Activated CD4-positive, alpha-beta T cell treated with anti-CD3 and anti-CD28 coated beads, Interleukin-2, amount 50 U/mL, for 48 hours (primary cell): Measurements from ENCODE around the gene PRKCZ.

Experiments used
- DNase-seq, 2 experiments: peaks; one replicate each; pipeline ENCODE4 v3.0.0-alpha.2; 2020

PRKCZ gene

DNA sequence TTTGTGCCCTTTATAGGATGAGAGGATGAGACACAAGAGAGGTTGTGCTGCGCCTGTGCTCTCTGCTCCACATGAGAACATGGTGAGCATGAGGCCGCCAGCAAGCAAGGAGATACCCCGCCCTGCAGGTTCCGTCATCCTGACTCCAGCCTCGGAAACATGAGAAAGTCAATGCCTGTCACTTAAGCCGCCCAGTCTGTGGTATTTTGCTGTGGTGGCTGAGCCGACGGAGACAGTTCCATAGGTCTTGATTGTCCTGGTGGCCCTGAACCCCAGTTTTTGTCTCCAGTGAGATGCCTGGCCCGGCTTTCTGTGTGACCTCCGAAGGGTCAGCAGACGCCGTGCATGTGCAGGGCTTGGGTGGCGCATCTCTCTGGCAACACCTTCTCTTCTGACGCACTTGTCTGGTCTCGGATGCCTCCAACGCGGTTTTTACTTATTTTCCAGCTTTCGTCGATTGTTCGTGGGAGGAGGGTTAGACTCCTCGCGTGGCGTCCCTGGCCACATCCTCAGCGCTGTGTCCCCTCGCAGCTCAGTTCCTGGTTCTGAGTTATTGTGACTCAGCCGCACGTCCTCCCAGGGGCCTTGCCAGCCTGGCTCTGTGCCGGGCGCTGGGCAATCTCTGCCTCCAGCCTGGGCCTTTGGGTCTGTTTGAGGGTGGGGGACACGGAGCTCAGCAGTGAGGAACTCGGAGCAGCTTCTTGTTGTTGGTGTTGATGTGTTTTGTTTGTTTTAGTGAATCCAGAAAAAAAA lies 74.4 kb downstream of the PRKCZ start:
- no peak for DNase-seq

DNA sequence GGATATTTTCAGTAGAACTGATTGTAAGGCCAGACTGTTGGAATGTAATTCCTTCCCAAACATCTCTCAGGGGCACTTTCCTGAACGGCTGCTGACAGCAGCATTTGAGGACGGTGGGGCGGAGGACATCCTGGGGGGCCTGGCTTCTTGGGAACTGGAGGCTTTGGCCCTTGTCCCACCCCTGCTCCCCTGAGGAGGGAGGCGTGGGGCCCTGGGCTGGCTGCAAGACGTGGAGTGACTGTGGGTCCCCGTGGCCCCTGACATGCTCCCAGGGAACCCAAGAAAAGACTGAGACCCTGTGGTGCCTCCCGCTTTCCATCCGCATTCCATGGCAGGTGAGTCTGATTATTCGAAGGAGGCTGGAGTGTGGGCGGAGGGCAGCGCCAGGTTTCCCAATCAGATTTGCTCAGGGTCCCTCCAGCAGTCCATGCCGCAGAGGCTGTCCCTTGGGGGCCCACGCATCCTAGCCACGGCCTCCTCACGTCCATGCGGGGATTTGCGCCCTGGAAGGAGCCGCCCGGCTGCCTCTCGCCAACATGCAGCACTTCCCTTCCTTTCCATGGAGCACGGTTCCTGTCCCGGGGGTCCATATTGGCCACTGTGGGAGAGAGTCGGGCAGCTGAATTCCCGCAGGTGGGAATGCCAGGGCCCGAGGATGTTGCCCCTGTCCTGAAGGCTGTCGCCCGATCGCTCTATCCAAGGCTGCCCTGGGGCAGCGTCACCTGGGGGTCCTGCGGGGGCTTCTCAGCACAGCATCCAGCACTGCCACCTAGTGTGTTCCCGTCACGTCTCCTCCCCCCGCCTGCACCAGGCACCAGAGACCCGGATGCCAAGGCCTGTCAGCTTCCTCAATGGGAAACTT lies 75.4 kb downstream of the PRKCZ start:
- DNase-seq: no peak

DNA sequence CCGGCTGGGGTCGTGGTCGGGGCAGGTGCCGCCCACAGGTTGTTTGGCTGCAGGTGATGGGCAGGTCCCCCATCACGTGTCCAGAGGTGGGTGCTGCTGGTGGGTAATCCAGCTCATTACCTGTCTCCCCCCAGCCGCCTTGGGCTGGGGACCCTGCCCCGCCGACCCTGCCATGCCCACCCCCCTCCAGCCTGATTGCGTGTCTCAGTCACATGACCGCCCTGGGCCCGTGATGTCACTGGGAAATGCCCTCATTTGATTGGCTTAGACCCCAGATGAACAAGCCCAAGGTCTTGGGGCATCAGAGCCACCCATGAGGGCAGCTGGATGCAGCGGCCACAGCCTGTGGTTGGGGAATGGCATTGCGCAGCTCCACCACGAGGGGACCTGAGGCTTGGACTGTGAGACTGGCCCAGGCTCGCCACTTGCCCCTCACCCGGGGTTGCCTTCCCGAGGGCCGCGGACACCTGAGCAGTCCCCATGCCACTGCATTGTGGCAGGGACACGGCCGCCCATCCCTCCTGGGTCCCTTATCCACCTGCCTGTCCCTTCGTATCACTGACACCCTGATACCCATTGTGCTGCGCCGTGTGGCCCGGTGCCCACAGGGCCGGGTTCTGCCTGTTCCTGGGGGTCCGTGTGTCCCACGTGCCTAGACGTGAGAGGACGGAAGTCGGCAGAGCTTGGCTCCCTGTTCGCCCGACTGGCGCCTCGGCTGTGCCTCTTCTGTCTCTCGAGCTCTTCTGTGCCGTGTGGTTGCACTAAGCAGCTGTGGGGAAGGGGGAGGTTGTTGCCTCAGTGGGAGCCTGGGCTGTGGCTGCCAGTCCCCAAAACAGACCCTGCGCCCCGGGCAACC lies 76.3 kb downstream of the PRKCZ start:
- no peak for DNase-seq

DNA sequence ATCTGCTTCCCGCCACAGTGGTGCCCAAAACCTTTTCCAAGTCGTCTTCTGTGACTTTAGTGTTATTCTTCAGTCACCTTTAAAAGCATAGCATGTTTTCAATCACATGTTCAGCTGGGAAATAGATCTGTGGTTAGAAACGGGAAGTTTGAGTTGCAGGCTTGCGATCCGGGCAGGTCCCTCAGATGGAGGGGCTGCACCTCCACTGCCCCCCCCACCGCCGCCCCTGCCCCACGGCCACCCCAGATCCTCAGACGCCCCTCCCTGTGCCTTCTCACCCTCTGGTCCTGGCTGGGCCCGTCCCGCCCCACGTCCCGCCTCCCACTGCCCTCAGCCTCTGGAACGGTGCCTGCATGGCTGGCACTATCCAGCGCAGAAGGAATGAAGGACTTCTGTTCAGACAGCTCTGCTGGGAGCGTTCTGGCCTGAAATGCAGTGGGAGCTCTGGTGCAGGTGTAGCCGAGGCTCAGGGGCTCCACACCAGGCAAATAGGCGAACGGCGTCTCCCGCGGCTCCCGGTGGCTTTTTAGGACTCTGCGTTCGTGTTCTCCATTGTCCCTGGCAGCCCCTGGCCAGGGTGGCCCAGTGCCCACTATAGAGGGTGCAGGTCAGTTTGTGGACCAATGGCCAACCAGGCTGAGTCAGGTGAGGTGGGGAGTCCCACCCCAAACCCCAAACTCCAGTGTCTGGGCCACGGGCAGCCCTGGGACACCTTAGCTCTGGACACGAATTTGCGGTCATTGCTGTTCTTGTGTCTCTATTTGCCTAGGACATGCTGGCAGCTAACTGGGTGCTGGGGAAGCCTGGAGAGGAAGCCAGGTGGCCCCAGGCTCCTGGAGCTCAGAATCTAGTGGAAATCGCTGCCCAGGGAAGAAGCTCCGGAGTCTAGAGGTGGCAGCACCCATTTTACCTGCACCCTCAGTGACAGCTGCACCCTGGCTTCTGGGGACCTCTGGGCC lies 77.3 kb downstream of the PRKCZ start:
- no peak for DNase-seq

DNA sequence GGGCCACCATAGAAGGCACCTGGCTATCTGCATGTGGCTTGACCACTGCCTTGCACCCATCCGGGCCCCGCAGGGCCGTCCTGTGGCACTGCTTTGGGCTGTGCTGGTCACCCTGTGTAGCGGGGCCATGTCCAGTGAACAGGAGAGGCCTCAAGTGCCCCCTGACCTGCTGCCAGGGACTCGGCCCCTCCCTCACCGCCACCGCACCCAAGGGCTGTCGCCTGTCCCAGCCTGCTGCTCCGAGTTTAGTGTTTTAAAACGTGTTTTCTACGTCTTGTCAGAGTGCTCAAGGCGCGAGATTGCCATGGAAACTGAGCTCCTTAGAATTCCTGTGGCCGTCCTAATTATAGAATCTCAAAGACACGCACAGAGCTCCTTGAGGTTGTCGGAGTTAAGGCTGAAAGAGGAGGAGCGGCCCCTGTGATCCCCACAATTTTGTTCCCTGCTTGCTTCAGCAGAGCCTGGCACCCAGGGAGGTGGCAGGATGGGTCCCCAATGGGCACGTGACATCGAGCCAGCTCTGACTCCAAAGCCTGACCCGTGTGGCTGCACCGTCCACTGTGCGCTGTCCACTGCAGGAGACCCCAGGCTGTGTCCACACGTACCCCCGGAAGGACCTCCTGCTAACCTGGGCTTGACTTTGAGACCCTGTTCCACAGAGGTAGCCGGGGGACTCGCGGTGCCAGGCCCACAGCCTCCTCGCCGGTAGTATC lies 78.1 kb downstream of the PRKCZ start:
- no peak for DNase-seq

DNA sequence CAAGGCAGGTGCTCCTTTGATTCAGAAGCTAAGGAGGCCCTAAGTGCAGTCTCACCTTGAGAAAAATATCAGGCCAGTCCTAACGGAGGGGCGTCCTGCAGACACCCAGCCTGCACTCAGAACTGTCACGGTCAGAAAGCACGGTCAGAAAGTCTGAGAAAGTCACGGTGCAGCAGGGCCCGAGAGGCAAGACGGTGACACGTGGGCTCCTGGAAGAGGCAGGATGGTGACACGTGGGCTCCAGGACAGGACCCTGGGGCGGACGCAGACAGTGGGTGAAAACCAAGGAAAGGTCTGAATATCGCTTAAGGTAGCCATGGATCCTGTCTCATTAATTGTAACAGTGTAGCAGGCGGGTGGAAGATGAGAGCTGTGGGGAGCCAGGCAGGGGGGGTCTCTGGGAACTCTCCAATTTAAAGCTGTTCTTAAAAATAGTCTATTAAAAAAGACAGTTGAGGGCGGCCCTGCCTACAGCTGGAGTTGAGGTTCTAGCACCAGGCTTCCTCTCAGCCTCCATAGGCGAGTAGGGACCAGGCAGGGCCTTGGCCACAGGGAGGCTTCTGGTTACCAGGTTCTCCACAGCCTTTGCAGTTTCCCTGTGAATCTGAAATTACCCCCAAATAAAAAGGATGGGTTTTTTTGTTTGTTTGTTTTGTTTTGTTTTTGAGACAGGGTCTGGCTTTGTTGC lies 79.2 kb downstream of the PRKCZ start:
- no peak for DNase-seq

DNA sequence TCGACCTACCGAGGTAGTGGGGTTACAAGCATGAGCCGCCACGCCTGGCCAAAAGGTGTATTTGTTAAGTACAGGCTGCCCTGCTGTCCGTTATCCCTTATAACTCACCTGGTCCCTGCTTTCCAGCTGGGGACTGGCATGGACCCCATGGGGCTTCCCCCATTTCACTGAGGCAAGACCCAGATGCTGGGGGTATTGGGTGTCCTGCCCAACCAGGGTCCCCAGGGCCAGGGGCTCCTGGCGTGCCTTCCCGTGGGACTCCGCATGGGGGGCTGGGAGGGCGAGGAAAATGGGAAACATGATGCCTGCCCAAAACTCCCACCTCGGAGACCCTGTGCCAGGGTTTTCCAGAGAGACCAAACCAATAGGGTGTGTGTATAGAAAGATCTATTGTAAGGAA lies 79.9 kb downstream of the PRKCZ start:
- no peak for DNase-seq

DNA sequence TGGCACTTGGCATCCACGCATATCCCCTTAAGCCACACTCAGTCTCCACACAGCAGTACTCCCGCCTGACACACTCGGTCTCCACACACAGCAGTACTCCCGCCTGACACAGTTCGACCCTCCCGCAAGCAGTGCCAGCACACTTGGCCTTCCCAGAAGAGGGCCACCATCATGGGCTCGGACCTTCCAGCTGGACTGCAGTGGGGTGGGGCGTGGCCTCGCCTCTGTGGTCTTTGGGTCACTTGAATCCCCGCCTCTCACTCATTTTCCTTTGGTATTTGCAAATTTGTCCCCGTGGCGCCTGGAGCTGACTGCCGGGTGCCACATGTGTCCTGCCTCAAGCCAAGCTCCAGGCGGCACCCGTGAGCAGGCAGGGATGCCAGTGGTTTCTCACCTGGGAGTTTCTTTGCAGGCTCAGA lies 80.7 kb downstream of the PRKCZ start:
- DNase-seq: no peak

DNA sequence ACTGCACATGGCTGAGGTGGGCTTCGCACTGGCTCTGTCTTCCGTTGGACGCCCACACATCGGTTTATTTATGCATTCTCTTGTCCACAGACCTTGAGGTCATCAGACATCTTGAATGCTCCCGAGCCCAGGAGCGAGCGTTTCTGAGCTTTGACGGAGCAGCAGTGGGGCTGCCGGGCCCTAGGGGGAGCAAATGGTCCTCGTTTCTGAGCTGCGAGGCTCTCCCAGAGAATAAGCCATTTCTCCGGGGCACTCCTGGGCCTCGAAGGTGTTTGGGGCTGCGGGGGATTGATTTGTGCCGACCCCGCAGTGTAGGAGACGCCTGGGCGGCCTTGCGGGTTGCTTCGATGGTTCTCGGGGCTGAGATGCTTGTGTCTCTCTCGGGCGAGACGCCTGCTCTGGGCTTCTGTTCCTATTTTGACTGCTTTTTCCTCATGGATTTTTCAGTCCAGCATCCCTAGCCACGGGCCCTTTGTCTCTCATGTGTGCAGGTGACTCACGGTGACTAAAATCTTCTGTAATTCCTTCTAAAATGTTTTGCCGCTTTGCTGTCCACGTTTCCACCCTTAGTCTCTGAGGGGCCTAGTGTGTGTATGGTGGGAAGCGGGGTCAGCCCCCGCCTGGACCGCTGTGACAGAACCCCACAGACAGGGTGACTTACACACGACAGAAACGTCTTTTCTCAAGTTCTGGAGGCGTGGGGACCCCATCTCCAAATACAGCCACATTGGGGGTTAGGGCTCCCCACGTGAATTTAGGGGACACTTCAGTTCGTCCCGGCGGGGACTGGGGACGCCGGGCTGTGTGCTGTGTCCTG lies 82.2 kb downstream of the PRKCZ start:
- DNase-seq: peak in 1 of 2 experiments; percentile 33

DNA sequence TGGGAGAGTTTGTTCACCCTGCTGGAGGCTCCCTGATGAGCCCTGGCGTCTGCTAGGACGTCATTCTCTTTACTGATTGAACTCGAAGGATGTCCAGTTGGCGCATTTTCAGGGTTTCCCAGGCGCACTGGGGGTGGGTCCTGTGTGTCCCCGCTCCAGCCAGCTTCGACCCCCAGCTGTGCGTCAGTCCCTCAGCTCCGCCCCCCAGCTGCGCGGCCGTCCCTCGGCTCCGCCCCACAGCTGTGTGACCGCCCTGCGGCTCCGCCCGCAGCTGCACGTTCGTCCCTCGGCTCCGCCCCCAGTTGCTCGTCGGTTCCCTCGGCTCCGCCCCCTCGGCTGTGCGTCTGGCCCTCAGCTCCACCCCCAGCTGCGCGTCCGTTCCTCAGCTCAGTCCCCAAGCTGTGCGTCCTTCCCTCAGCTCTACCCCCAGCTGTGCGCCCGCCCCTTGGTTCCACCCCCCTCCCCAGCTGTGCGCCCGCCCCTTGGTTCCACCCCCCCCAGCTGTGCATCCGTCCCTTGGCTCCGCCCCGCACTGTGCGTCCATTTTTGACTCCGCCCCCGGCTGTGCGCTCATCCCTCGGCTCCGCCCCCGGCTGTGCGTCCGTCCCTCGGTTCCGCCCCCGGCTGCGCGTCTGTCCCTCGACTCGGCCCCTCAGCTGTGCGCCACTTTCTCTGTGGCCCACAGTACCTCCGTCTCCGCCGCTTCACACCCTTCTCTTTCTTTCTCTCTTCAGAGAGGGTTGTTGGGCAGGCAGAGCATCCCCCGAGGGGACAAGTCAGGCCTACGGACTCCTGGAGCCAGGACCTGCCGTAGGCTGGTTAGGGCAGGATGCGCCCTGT lies 83.0 kb downstream of the PRKCZ start:
- DNase-seq: peak; percentile 98 to 99

DNA sequence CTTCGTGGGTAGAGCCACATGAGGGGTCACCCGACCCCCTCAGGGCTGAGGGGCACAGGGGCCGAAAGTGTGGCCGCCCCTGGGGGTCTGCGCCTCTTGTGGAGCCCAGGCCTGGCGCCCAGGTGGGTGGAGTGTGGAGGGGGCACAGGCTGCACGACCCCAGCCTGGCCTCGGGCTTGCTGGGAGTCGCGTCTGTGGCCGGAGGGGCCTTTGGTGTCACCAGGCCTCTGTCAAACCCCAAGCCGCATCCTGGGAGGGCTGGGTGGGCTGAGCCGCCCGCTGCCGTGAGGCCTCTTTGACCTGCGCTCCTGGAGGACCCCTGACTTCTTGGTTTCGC lies 83.6 kb downstream of the PRKCZ start:
- DNase-seq: no peak

DNA sequence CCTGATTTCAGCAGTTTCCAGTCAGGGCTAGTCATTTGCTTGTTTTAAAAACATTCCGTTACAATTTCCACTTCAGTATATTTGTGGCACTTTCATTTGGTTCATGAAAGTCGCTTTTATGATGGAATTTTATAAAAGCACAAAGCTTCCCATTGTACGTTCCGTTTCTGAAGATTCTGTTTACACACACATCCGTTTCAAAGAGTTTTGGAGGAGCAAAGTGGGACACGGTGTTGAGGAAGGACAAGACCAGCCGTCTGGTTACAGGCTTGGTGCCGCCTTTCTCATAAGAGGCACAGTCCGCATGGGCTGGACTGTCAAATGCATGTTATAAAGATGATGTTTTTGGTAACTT lies 84.0 kb downstream of the PRKCZ start:
- DNase-seq: no peak

DNA sequence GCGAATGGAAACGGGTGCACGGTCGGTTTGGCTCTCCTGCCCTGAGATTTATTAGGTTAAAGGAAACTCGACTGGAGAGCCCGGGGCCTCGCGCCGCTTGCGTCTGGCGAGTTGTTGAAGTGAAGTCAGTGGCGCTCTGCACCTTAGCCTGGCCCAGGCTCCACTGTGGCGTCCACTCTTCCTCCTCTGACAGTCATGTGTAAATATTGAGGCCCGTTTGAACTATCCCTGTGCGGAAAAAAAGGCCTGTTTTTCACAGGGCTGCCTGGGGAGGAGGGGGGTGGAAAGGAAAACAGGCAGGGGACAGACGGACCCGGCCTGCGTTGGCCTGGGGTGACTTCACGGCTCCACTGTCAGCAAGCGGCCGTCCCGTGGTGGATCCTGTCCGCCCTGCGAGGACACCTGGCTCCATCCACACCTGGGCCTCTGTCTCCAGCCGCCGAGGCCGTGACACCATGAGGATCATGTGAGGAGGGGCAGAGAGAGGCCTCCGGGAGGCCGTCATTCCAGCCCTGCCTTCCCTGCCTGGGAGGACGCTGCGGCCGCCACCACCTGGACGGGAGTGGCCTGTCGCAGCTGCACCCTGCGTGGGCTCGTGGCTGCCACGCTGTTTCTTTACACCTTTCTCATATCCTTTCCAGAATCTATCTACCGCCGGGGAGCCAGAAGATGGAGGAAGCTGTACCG lies 84.6 kb downstream of the PRKCZ start:
- DNase-seq: no peak

DNA sequence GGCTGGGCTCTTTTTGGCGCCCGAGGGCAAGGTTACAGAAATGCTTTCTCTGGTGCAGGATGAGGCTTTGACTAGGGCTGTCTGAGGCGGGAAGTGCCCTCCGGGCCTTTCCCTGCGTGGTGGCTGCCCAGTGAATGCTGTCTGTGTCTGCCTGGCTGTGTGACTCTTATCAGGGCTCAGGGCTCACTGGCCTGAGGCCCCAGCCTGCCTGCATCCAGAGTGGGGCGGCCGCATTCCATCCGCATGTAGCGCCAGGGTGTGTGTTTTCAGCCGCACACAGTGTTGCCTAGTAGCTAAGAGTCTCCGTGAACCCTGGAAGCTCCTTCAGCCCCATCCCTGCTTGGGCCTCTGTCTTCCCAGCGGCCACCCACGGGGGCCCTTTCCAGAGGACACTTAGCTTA lies 85.2 kb downstream of the PRKCZ start:
- no peak for DNase-seq

DNA sequence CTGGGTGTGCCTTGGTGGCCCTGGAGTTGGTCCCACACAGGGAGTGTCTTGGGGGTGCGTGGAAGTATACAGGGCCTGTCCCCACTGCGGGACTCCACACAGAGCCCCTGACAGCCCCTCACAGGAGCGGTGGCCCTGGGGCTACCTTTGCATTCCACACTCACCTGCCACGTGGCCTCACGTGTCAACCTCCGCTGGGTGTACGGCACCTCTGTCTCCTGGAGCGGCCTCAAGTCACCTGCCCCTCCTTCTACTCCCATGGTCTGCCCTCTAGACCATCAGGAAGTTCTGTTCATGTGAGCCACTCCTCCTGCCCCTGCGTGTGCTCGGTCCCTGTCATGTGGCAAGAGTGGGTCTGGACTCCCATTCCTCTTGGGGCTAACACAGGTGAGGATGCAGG lies 85.7 kb downstream of the PRKCZ start:
- no peak for DNase-seq

DNA sequence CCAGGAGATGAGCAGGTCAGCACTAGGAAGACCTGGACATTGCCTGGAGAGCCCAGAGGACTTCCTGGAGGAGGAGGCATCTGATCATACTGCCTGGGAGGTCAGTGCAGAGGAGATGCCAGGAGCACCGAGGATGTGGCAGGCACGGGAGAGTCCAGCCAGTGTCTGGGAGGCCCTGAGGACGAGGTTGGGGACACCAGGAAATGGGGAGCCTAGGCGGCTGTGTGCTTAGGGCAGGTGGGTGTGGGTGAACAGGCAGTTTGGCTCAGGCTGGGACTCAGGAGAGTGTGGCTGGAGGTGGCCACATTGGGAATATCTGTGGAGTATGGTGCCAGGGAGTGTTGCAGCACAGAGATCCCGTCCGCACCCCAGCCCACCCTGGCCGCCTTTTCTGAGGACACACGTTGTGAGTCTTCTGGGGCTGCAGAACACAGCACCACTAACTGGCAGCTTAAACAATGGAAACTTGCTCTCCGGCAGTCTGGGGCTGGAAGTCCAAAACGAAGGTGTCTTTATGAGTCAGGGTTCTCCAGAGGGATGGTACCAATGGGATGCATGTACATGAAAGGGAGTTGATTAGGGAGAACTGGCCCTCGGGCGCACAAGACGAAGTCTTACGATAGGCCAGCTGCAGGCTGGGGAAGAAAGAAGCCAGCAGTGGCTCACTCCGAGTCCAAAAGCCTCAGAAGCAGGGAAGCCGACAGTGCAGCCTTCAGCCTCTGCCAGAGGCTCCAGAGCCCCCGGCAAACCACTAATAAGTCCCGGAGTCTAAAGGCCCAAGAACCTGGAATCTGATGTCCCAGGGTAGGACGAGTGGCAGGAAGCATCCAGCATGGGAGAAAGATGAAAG lies 86.4 kb downstream of the PRKCZ start:
- DNase-seq: no peak
